Loucy (cell line): ENCODE data around the gene RARRES2.
"Not testable (repeated sequence)": the region's sequence is repeated elsewhere in the genome, so short reads cannot be mapped to it uniquely, and the experiment has no call there.

ENCODE experiments used
- CTCF ChIP-seq: fragments of 200-600 bp; sonication (generic); conservative IDR thresholded peaks from 2 replicates; pipeline ENCODE4 v1.5.1; 2014; ENCODE audit warnings: mild to moderate bottlenecking, antibody characterized with exemption, low read length
- EZH2phosphoT487 ChIP-seq: fragments of 200-600 bp; IDR thresholded peaks from 2 replicates; pipeline ENCODE4 v1.6.1; 2018; ENCODE audit warnings: antibody characterized with exemption, mild to moderate bottlenecking, moderate library complexity, borderline replicate concordance

- TF ChIP-seq CTCF, EZH2phosphoT487: not testable (repeated sequence)
Observed at GRCh38 chr7:150305903-150306284, 35.5 kb downstream of the RARRES2 start.
